MCF 10A (cell line): Measurements from ENCODE around the gene GREB1L. TPM values are rescaled to one million over a fixed set of nuclear protein-coding genes. Genes with fewer than 3 reads are reported as not detected.

ENCODE experiments used
- BruUV-seq: library from RNA; stranded (reverse); fragments of 400-500 nt; replicated peaks from 2 replicates; lab custom pipeline; 2021; lab: Mats Ljungman, UMichigan
- CTCF ChIA-PET: fragments of 300-600 bp; sonication (Branson Sonifier 250); formaldehyde crosslinking; extraction: SDS; loops from one replicate; lab custom pipeline; 2021; ENCODE audit warnings: antibody characterized with exemption, inconsistent platforms; lab: Yijun Ruan, JAX
- POLR2A ChIA-PET: fragments of 300-600, 350-650 bp; sonication (Branson Sonifier 250); formaldehyde crosslinking; extraction: SDS; loops from one replicate; lab custom pipeline; 2020; ENCODE audit warnings: antibody characterized with exemption, inconsistent platforms; lab: Yijun Ruan, JAX
- DNase-seq: peaks from one replicate; pipeline ENCODE4 v3.0.0-alpha.2; 2018; ENCODE audit not compliant: unreplicated experiment
- H3K27ac Mint-ChIP-seq: one replicate; pipeline ENCODE4 v1.8.0; 2022; ENCODE audit warnings: mild to moderate bottlenecking, low read depth, mixed read lengths; ENCODE audit not compliant: unreplicated experiment
- H3K27me3 Mint-ChIP-seq: one replicate; pipeline ENCODE4 v1.8.0; 2022; ENCODE audit warnings: mixed read lengths; ENCODE audit not compliant: insufficient read depth, unreplicated experiment
- H3K36me3 Mint-ChIP-seq: one replicate; pipeline ENCODE4 v1.8.0; 2022; ENCODE audit warnings: mild to moderate bottlenecking, moderate library complexity, mixed read lengths; ENCODE audit not compliant: insufficient read depth, unreplicated experiment
- H3K4me1 Mint-ChIP-seq: one replicate; pipeline ENCODE4 v1.8.0; 2022; ENCODE audit warnings: mixed read lengths; ENCODE audit not compliant: insufficient read depth, unreplicated experiment
- H3K4me3 Mint-ChIP-seq: one replicate; pipeline ENCODE4 v1.8.0; 2022; ENCODE audit warnings: mild to moderate bottlenecking, moderate library complexity, mixed read lengths; ENCODE audit not compliant: unreplicated experiment
- H3K9me3 Mint-ChIP-seq: one replicate; pipeline ENCODE4 v1.8.0; 2022; ENCODE audit warnings: mixed read lengths; ENCODE audit not compliant: unreplicated experiment
- intact Hi-C: fragments of 100-400 bp; cut with micrococcal nuclease; formaldehyde crosslinking; loops from 2 replicates; pipeline ENCODE4 v1.14.1; 2022
- total RNA-seq: library from RNA; stranded (reverse); gene quantifications from 2 replicates; pipeline ENCODE4 v1.2.3, GENCODE V29; 2022
- TF ChIP-seq, protein P1 (sequence below): fragments of 200-600 bp; IDR thresholded peaks from one replicate; pipeline ENCODE4 v1.8.0; 2022; ENCODE audit warnings: antibody characterized with exemption, mild to moderate bottlenecking; ENCODE audit not compliant: unreplicated experiment

GREB1L gene
- total RNA-seq, 1 experiment from 2014 or later: 9.4 TPM

- Mint-ChIP-seq H3K4me3 (no peak overlapping the region), H3K27me3 (no peaks in the 10 kb centered on the region), H3K36me3 (no peaks in the 10 kb centered on the region), H3K9me3 (no peaks in the 10 kb centered on the region), H3K4me1 (peaks cover 4% of the 10 kb centered on the region), H3K27ac (no peak overlapping the region)
- TF ChIP-seq, protein P1, sequence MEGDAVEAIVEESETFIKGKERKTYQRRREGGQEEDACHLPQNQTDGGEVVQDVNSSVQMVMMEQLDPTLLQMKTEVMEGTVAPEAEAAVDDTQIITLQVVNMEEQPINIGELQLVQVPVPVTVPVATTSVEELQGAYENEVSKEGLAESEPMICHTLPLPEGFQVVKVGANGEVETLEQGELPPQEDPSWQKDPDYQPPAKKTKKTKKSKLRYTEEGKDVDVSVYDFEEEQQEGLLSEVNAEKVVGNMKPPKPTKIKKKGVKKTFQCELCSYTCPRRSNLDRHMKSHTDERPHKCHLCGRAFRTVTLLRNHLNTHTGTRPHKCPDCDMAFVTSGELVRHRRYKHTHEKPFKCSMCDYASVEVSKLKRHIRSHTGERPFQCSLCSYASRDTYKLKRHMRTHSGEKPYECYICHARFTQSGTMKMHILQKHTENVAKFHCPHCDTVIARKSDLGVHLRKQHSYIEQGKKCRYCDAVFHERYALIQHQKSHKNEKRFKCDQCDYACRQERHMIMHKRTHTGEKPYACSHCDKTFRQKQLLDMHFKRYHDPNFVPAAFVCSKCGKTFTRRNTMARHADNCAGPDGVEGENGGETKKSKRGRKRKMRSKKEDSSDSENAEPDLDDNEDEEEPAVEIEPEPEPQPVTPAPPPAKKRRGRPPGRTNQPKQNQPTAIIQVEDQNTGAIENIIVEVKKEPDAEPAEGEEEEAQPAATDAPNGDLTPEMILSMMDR: no peak
- intact Hi-C loops: loop anchor here (1.0 to 10.0 kb wide), 3 partner anchors 111 to 465 kb away; partner anchors contain the start of gene ESCO1
- no TSS peak for BruUV-seq
- POLR2A ChIA-PET: no interaction called here
- DNase-seq: no peak
- CTCF ChIA-PET: interaction anchor here (0.5 to 1.8 kb wide), 10 partner anchors 14 to 475 kb away, joined by 3 to 7 read pairs (median 4); partner anchors contain the start of gene SNRPD1
These were observed 248.0 kb downstream of the GREB1L start for GRCh38 chr18:21489919-21490495.

DNA sequence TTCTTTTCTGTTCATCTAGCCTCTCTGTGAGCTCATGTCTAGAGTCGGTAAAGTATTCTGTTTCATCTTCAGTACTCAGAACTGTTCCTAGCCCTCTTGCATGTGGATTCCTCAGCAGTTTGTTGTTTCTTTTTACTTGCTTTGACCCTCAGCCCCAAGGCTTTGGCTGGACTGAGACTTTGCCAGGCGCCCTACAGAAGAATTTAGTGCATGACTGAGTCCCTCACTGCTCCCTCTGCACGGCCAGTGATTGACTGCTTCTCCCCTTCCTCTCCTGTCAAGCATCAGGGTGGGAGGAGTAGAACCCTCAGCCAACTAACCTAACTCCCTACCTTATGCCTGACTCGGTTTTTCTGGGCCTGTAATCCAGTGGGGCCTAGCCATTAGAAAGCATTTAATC lies 248.7 kb downstream of the GREB1L start:
- no TSS peak for BruUV-seq
- CTCF ChIA-PET: interaction anchor here (0.6 kb wide), 1 partner anchor 920 kb away, joined by 3 read pairs; no protein-coding TSS in a partner anchor
- Mint-ChIP-seq H3K36me3 (no peaks in the 10 kb centered on the region), H3K27me3 (no peaks in the 10 kb centered on the region), H3K27ac (no peak overlapping the region), H3K4me3 (no peak overlapping the region), H3K9me3 (no peaks in the 10 kb centered on the region), H3K4me1 (no peaks in the 10 kb centered on the region)
- intact Hi-C loops: no loop called here
- TF ChIP-seq, protein P1: no peak
- POLR2A ChIA-PET: no interaction called here
- no peak for DNase-seq

- DNase-seq: no peak
- BruUV-seq: no TSS peak
- TF ChIP-seq, protein P1: no peak
- no peaks in the 10 kb centered on the region for H3K36me3 Mint-ChIP-seq
- CTCF ChIA-PET: interaction anchor here (0.6 to 1.5 kb wide), 5 partner anchors 69 to 317 kb away, joined by 3 read pairs; no protein-coding TSS in a partner anchor
- H3K4me3 Mint-ChIP-seq: no peak overlapping the region
- no peaks in the 10 kb centered on the region for H3K27me3 Mint-ChIP-seq
- no peaks in the 10 kb centered on the region for H3K9me3 Mint-ChIP-seq
- POLR2A ChIA-PET: interaction anchor here (0.7 kb wide), 1 partner anchor 315 kb away, joined by 4 read pairs; no protein-coding TSS in a partner anchor
- no peak overlapping the region for H3K27ac Mint-ChIP-seq
- intact Hi-C loops: no loop called here
- H3K4me1 Mint-ChIP-seq: no peaks in the 10 kb centered on the region
These were observed 254.3 kb downstream of the GREB1L start for GRCh38 chr18:21496277-21496835.

DNA sequence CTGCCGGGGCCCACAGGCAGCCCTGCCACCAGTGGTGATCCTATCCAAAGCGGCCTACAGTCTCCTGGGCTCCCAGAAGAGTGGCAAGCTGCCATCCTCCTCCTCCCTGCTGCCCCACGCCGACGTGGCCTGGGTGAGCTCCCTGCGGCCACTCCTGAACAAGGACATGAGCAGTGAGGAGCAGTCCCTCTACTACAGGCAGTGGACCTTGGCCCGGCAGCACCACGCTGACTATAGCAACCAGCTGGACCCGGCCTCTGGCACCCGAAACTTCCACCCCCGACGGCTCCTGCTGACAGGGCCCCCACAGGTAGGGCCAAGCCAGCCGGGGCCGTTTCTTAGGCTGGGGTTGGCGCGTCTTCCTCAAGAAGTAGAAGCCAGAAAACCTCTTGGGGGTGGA lies 258.0 kb downstream of the GREB1L start:
- no TSS peak for BruUV-seq
- TF ChIP-seq, protein P1: no peak
- intact Hi-C loops: no loop called here

More for the DNA sequence above, 258.0 kb downstream of the GREB1L start:
- H3K4me1 Mint-ChIP-seq: no peaks in the 10 kb centered on the region
- no peak for DNase-seq
- H3K9me3 Mint-ChIP-seq: no peaks in the 10 kb centered on the region
- no peak overlapping the region for H3K4me3 Mint-ChIP-seq
- H3K27me3 Mint-ChIP-seq: no peaks in the 10 kb centered on the region
- POLR2A ChIA-PET: no interaction called here
- CTCF ChIA-PET: no interaction called here
- no peak overlapping the region for H3K27ac Mint-ChIP-seq
- H3K36me3 Mint-ChIP-seq: no peaks in the 10 kb centered on the region
